ENCODE results near the gene OR10A2. TPM values are rescaled to one million over a fixed set of nuclear protein-coding genes. Genes with fewer than 3 reads are reported as not detected.
"Not testable (repeated sequence)": the region's sequence is repeated elsewhere in the genome, so short reads cannot be mapped to it uniquely, and the experiment has no call there.

Gene OR10A2
- total RNA-seq, 2 donors from 2014 or later: not detected

DNA sequence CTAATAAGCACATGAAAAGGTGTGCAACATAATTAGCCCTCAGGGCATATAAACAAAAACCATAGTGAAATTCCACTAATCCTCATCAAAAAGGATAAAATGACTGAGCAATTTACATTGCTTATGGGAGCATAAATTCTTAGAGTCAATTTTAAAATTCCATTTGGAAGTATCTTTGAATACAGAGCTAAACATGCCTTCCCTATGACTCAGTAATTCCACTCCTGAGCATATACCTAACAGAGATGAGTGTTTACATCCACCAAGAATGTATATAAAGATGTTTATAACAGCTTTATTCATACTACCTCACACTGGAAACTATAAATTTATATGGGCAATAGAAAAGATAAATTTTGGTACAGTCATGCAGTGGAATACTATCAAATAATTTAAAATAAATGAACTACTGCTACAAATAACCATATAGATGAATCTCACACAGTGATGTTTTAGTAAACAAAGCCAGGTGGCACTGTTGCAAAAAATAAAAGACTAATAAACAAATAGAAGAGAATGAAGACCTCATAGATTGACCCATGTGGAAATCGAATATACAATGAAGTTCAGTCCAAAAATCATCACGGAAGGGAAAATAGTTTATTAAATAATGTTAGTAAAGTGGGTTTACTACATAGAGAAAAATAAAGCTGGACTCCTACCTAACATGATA is 37.6 kb downstream of the OR10A2 start:
- ATAC-seq: no peak
- intact Hi-C loops (cut with DNase I): no loop called here
- no peak for DNase-seq
- TF ChIP-seq POLR2A (IDR thresholded peaks at IDR 0.05): no peak
- TF ChIP-seq, protein P1, sequence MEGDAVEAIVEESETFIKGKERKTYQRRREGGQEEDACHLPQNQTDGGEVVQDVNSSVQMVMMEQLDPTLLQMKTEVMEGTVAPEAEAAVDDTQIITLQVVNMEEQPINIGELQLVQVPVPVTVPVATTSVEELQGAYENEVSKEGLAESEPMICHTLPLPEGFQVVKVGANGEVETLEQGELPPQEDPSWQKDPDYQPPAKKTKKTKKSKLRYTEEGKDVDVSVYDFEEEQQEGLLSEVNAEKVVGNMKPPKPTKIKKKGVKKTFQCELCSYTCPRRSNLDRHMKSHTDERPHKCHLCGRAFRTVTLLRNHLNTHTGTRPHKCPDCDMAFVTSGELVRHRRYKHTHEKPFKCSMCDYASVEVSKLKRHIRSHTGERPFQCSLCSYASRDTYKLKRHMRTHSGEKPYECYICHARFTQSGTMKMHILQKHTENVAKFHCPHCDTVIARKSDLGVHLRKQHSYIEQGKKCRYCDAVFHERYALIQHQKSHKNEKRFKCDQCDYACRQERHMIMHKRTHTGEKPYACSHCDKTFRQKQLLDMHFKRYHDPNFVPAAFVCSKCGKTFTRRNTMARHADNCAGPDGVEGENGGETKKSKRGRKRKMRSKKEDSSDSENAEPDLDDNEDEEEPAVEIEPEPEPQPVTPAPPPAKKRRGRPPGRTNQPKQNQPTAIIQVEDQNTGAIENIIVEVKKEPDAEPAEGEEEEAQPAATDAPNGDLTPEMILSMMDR (IDR thresholded peaks at IDR 0.05): no peak
- Histone ChIP-seq H3K9me3 (no peaks in the 10 kb centered on the region), H3K4me1 (no peaks in the 10 kb centered on the region), H3K4me3 (no peak overlapping the region), H3K36me3 (replicated peaks in 1 of 2; ENCODE audit: insufficient read depth in 1 of 2, low read depth in 2 of 2) (no peaks in the 10 kb centered on the region), H3K27me3 (no peaks in the 10 kb centered on the region), H3K27ac (no peak overlapping the region)
- WGBS, 2 donors: 63 to 65% methylated on average over 2 of the region's 2 CpGs

DNA sequence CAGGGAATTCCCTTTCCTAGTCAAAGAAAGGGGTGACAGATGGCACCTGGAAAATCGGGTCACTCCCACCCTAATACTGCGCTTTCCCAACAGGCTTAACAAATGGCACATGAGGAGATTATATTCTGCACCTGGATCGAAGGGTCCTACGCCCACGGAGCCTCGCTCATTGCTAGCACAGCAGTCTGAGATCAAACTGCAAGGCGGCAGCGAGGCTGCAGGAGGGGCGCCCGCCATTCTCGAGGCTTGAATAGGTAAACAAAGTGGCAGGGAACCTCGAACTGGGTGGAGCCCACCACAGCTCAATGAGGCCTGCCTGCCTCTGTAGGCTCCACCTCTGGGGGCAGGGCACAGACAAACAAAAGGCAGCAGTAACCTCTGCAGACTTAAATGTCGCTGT is 41.9 kb downstream of the OR10A2 start:
- H3K4me3 ChIP-seq; H3K36me3 ChIP-seq (replicated peaks in 1 of 2; ENCODE audit: insufficient read depth in 1 of 2, low read depth in 2 of 2); intact Hi-C loops (cut with DNase I); ATAC-seq; H3K27ac ChIP-seq; H3K9me3 ChIP-seq; DNase-seq; H3K4me1 ChIP-seq; H3K27me3 ChIP-seq: not testable (repeated sequence)
- 76 to 77% methylated on average over 13 of the region's 13 CpGs for WGBS, 2 donors

DNA sequence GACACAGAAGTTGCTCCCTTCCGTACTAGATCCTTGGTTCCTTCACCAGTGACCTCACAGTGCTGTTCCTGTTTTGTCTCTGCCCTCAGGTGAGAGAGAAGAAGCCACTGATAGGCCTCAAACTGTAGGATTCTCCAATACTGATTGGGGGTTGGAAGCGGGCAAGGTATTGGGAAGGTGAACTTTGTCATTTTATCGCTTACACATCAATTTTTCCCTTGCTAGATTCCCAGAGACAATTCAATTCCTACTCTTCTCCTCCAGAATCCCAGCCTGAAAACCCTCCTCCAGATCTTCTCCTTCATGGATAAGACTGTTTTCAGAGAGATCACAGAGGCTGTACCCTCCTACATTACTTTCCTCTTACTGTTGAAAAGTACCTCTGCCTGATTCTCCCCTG is 48.5 kb downstream of the OR10A2 start:
- H3K36me3 ChIP-seq (replicated peaks in 1 of 2; ENCODE audit: insufficient read depth in 1 of 2, low read depth in 2 of 2): no peaks in the 10 kb centered on the region
- intact Hi-C loops (cut with DNase I): no loop called here
- no peaks in the 10 kb centered on the region for H3K4me1 ChIP-seq
- 78 to 79% methylated on average over 3 of the region's 3 CpGs for WGBS, 2 donors
- no peaks in the 10 kb centered on the region for H3K9me3 ChIP-seq
- no peaks in the 10 kb centered on the region for H3K27me3 ChIP-seq
- TF ChIP-seq POLR2A (IDR thresholded peaks at IDR 0.05): no peak
- TF ChIP-seq, protein P1 (IDR thresholded peaks at IDR 0.05): no peak
- ATAC-seq: no peak
- no peak overlapping the region for H3K4me3 ChIP-seq
- no peak for DNase-seq
- no peak overlapping the region for H3K27ac ChIP-seq

DNA sequence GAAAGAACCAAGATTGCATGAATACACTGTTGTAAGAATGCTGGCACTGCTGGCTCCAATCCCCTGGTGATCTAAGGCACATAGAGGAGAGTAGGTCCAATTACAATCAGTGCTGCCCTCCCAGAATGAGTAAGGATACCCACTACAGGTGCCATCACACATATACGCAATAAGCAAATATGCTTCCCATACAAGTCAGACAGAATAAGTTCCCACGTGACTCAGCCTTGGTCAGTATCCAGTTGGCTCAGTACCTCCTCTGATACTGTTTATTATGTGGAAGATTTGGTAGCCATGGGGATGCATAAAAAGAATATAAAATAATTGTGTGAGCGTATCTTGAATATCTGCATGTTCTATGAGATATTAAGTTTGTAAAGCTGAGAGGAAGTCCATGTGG is 49.1 kb downstream of the OR10A2 start:
- Histone ChIP-seq H3K4me1 (no peaks in the 10 kb centered on the region), H3K27me3 (no peaks in the 10 kb centered on the region), H3K4me3 (no peak overlapping the region), H3K27ac (no peak overlapping the region), H3K36me3 (replicated peaks in 1 of 2; ENCODE audit: insufficient read depth in 1 of 2, low read depth in 2 of 2) (no peaks in the 10 kb centered on the region), H3K9me3 (no peaks in the 10 kb centered on the region)
- DNase-seq (peak; percentile 13 to 30 (median 27)), ATAC-seq (peak; percentile 60)
- intact Hi-C loops (cut with DNase I): no loop called here
- WGBS, 2 donors: 30 to 43% methylated on average over 3 of the region's 3 CpGs
- TF ChIP-seq, protein P1 (IDR thresholded peaks at IDR 0.05): no peak
- TF ChIP-seq POLR2A (IDR thresholded peaks at IDR 0.05): no peak

DNA sequence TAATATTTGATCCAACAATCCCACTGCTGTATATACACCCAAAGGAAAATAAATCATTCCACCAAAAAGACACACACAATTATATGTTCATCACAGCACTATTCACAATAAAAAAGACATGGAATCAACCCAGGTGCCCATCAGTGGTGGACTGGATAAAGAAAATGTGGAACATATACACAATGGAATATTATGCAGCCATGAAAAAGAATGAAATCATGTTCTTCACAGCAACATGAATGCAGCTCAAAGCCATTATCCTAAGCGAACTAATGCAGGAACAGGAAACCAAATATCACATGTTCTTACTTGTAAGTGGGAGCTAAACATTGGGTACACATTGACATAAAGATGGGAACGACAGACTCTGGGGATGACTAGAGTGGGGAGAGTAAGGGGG is 56.8 kb downstream of the OR10A2 start:
- intact Hi-C loops (cut with DNase I): no loop called here
- Histone ChIP-seq H3K4me3 (no peak overlapping the region), H3K27ac (no peak overlapping the region), H3K4me1 (no peaks in the 10 kb centered on the region), H3K9me3 (no peaks in the 10 kb centered on the region), H3K36me3 (replicated peaks in 1 of 2; ENCODE audit: insufficient read depth in 1 of 2, low read depth in 2 of 2) (no peaks in the 10 kb centered on the region), H3K27me3 (no peaks in the 10 kb centered on the region)
- ATAC-seq: no peak
- DNase-seq: no peak
- TF ChIP-seq POLR2A (IDR thresholded peaks at IDR 0.05): no peak
- TF ChIP-seq, protein P1 (IDR thresholded peaks at IDR 0.05): no peak
- WGBS, 2 donors: 41 to 58% methylated on average over 2 of the region's 2 CpGs
